A549 treated with ZK216348 at 1 μM for 4 hours (cell line): ENCODE data around the gene OR6C76. TPM values are rescaled to one million over a fixed set of nuclear protein-coding genes. Genes with fewer than 3 reads are reported as not detected.

Source experiments
- total RNA-seq: library from RNA; stranded (reverse); fragments of 200-300 nt; extraction: Qiagen RNA extraction; gene quantifications from 5 replicates; pipeline ENCODE4 v1.2.3, GENCODE V29; 2022; ENCODE audit warnings: low read depth

OR6C76 gene
- total RNA-seq, result not detected in 5 replicates

GRCh38 chr12:55425954-55426353, at the start of gene OR6C76:
OR6C76 (plus strand) TSS chr12:55426254; CDS start chr12:55426254, 0 bp downstream.

DNA sequence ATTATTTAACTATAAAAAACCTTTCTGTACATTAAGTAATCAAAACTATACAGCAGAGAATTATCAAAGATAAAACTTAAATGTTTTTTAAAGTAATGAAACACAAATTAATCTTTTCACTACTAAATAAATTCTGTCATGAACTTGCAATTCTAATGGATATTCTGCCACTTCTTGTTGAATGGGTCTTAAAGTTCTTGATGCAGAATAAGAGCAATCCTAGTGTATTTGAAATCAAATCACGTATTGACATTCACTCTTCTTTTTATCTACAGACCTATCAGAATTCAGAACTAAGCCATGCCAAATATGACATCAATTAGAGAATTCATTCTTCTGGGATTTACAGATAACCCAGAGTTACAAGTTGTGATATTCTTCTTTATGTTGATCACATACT, 25.8 kb upstream of the OR6C76 start, which contains the start of gene OR6C65:
Gene OR6C65 (plus strand): TSS at position 301 of the 400 bp plus-strand sequence. CDS start 0 bp downstream, at position 301.

DNA sequence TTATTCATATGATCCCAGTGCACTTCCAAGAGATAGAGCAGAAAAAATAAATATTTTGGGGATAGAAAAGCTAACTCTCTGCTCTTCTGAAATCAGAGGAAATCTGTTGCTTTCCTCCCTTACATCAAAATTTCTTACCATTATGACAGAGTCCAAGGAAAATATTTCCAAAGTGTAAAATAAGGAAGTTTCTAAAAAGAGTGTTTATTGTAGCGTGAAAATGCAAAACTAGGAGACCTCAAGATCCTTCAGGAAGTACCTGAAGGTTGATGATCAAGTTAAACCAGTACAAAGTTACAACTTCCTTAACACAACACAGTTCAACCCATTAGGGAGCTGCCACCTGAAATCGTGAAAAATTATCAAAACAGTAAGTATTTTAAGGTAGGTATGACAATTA, 17.7 kb downstream of the OR6C76 start, which contains the start of gene OR6C2:
Gene OR6C2 (plus strand): TSS at position 301 of the 400 bp plus-strand sequence. CDS start 8,138 bp downstream, outside the sequence.

DNA sequence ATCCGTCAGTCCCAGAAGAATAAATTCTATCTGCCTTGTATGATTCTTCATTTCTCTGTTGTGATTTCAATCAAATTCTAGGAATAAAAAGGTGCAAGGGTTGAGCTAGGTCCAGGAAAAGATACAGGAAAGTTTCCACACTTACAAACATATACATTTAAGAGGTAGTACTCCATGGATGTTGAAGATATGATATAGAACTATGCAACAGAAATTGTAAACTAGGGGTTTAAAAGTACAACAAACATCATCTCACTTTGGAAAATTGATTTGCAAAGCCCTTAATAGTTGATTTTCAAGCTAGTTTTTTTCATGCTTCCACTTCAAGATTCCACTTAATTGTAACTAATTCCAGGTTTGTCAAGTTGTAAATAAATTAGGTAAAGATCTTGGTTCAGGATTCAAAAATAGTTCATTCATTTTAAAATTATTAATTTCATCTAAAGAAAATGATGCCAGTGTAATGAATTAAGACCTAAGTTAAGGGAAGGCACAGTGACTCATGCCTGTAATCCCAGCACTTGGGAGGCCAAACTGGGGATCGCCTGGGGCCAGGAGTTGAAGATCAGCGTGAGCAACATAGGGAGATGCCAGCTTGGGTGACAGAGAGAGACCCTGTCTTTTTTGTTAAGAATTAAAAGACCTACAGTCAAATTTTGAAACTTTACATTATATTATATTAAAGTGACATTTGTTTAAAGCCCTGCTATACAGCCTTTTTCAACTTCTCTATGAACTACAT, 44.2 kb downstream of the OR6C76 start, which contains the start of gene OR6C70:
Gene OR6C70 (minus strand): TSS at position 51 of the 742 bp plus-strand sequence. CDS start 0 bp downstream, at position 51.

Other genes with a start within 250 kb of the OR6C76 start
- gene OR10A7, start 205.2 kb upstream of the OR6C76 start, total RNA-seq, result not detected in 5 replicates
- not detected in 5 replicates for gene OR6C74, start 181.6 kb upstream of the OR6C76 start, total RNA-seq
- not detected in 5 replicates for gene OR6C6, start 129.7 kb upstream of the OR6C76 start, total RNA-seq
- not detected in 5 replicates for gene OR6C1, start 111.9 kb upstream of the OR6C76 start, total RNA-seq
- gene OR6C3, start 95.5 kb upstream of the OR6C76 start, total RNA-seq, result not detected in 5 replicates
- not detected in 5 replicates for gene OR6C75, start 63.3 kb upstream of the OR6C76 start, total RNA-seq
- not detected in 5 replicates for gene OR6C65, start 25.7 kb upstream of the OR6C76 start, total RNA-seq
- not detected in 5 replicates for gene OR6C2, start 17.8 kb downstream of the OR6C76 start, total RNA-seq
- not detected in 5 replicates for gene OR6C70, start 43.9 kb downstream of the OR6C76 start, total RNA-seq
- not detected in 5 replicates for gene OR6C68, start 66.1 kb downstream of the OR6C76 start, total RNA-seq
- not detected in 5 replicates for gene OR6C4, start 123.3 kb downstream of the OR6C76 start, total RNA-seq
- gene OR2AP1, start 146.2 kb downstream of the OR6C76 start, total RNA-seq, result not detected in 5 replicates
- not detected in 5 replicates for gene OR10P1, start 210.6 kb downstream of the OR6C76 start, total RNA-seq